ENCODE results near the gene TRPM2.

- TF ChIP-seq CTCF (IDR thresholded peaks at IDR 0.05), result no peak
- no peak for TF ChIP-seq POLR2A (IDR thresholded peaks at IDR 0.05)
- TF ChIP-seq POLR2AphosphoS5 (IDR thresholded peaks at IDR 0.05), result no peak
Measured at GRCh38 chr21:44478124-44478800, 124.8 kb downstream of the TRPM2 start.

Data from prostate gland (tissue), 2 donors.